Fibroblast of mammary gland (primary cell): ENCODE results near the gene ARHGEF19.
"Not testable (repeated sequence)": the region's sequence is repeated elsewhere in the genome, so short reads cannot be mapped to it uniquely, and the experiment has no call there.

ENCODE experiments used
- DNase-seq: peaks from one replicate; pipeline ENCODE4 v3.0.0-alpha.2; 2010; ENCODE audit warnings: low read depth
- H3K4me3 ChIP-seq: 2 replicates; pipeline ENCODE4 v1.5.1; 2011; ENCODE audit warnings: low read depth, mild to moderate bottlenecking, low read length, moderate library complexity; ENCODE audit not compliant: control insufficient read depth
- TF ChIP-seq, protein P1 (sequence below): conservative IDR thresholded peaks from 2 replicates; pipeline ENCODE4 v1.5.1; 2011; ENCODE audit warnings: low read depth, low read length, inconsistent platforms; ENCODE audit not compliant: control insufficient read depth, insufficient read depth

Gene ARHGEF19

DNA sequence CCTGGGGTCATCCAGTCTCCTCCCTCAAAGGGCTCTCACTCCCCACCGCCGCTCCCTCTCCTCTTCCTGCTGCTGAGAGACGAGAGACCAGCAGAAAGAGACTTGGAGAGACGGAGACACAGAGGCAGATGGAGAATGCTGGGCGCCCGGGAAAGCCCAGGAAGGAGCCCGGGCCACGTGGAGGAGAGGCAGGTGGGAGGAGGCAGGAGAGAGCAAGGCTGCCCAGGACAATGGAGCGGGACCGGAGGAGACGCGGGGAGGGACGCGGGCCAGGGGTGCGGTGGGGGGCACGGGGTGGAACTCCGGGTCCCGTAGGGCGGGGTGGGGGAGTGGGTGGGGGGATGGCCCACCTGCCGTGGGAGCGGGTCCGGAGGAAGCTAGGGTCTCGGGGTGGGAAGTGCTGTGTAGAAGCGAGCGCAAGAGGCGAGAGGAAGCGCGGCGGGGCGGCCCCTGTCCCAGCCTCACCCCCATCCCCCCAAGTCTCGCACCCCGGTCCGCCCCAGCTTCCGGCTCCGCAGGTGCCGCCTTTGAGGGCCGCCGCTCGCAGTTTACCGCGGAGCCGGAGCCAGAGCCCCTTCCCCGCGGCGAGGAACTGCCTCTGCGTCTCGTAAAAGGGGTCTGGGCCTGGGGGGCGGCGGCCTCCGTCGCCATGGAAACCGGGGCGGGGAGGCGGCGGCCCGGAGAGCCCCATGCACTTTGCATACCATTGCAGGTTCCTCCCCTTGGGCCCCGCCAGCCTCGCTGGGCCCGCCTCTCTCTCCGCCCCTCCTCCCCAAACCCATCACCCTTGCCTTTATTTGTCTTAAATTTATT lies 44.9 kb downstream of the ARHGEF19 start:
- no peak for DNase-seq
- peak overlapping the region; percentile 21 for H3K4me3 ChIP-seq
- TF ChIP-seq, protein P1, sequence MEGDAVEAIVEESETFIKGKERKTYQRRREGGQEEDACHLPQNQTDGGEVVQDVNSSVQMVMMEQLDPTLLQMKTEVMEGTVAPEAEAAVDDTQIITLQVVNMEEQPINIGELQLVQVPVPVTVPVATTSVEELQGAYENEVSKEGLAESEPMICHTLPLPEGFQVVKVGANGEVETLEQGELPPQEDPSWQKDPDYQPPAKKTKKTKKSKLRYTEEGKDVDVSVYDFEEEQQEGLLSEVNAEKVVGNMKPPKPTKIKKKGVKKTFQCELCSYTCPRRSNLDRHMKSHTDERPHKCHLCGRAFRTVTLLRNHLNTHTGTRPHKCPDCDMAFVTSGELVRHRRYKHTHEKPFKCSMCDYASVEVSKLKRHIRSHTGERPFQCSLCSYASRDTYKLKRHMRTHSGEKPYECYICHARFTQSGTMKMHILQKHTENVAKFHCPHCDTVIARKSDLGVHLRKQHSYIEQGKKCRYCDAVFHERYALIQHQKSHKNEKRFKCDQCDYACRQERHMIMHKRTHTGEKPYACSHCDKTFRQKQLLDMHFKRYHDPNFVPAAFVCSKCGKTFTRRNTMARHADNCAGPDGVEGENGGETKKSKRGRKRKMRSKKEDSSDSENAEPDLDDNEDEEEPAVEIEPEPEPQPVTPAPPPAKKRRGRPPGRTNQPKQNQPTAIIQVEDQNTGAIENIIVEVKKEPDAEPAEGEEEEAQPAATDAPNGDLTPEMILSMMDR = no peak

DNA sequence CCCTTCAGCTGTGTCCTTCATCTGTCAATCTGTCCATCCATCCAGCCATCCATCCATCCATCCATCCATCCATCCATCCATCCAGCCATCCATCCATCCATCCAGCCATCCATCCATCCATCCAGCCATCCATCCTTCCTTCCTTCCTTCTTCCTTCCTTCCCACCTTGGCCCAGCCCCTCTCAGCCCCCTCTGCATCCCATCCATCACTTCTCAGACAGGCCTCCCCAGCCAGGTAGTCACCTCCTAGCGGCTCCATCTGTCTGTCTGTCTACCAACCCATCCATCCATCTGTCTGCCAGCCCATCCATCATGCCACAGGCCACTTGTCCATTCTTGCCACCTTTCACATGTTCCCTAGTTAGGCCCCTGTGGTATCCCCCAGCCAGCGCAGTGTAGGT lies 46.3 kb downstream of the ARHGEF19 start:
- no peak overlapping the region for H3K4me3 ChIP-seq
- DNase-seq = no peak
- TF ChIP-seq, protein P1 = no peak

- DNase-seq = no peak
- TF ChIP-seq, protein P1 = no peak
- H3K4me3 ChIP-seq = no peak overlapping the region
Measured at GRCh38 chr1:16165548-16165947, 46.9 kb downstream of the ARHGEF19 start.

GRCh38 chr1:16165073-16165364 lies 47.4 kb downstream of the ARHGEF19 start:
- H3K4me3 ChIP-seq = no peak overlapping the region
- TF ChIP-seq, protein P1 = no peak
- no peak for DNase-seq

DNA sequence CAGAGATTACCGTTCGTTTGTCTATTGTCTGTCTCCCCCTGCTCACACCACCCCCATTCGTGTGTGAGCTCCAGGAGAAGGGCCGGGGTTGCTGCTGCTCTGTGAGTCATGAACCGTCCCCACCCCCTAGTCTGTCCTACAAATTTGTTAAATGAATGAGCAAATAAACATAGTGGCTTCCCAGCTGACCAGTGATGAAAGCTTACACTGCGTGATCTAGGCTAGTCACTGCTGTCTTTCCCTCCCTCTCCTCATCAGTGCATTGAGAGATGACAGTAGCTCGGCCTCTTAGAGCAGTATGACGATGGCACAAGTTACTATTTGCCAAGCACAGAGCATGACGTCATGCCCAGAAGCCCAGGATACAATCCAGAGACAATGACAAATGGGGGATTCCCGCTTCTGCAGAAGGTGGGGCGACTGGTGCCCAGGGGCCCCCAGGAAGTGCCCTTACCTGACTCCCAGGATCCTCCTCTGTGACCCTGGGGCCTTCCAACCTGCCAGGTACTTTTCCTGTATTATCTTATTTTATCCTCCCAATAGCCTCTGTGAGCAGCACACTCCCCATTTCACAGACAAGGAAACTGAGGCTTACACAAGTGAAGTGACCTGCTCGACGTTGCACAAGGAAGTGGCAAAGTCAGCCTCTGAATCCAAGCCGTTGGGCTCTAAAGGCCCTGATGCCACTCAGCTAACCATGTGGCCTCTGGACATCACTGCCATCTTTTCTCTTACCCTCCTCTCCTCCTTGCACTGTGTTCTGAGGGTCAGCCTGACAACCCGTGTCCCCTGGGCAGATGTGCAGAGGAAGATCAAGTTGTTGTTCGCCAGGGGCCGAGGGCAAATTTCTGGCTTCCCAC lies 48.0 kb downstream of the ARHGEF19 start:
- TF ChIP-seq, protein P1 = no peak
- H3K4me3 ChIP-seq = no peak overlapping the region
- peak; percentile 99 for DNase-seq

GRCh38 chr1:16163608-16164212 lies 48.7 kb downstream of the ARHGEF19 start:
- not testable (repeated sequence) for H3K4me3 ChIP-seq, DNase-seq
